HL-60 (cell line): ENCODE data around the gene SLC9A3.

Experiments
- GABPA ChIP-seq: IDR thresholded peaks from 2 replicates; pipeline ENCODE4 v1.6.1; 2012; ENCODE audit warnings: low read depth
- POLR2AphosphoS5 ChIP-seq: IDR thresholded peaks from 2 replicates; pipeline ENCODE4 v1.6.1; 2012; ENCODE audit warnings: low read depth
- TF ChIP-seq, protein P1 (sequence below): IDR thresholded peaks from one replicate; pipeline ENCODE4 v1.5.1; 2011; ENCODE audit warnings: low read length, control low read depth, inconsistent platforms; ENCODE audit not compliant: insufficient read depth
- TF ChIP-seq, protein P2 (sequence below): IDR thresholded peaks from 2 replicates; pipeline ENCODE4 v1.6.1; 2012; ENCODE audit warnings: low read depth; ENCODE audit not compliant: insufficient replicate concordance

DNA sequence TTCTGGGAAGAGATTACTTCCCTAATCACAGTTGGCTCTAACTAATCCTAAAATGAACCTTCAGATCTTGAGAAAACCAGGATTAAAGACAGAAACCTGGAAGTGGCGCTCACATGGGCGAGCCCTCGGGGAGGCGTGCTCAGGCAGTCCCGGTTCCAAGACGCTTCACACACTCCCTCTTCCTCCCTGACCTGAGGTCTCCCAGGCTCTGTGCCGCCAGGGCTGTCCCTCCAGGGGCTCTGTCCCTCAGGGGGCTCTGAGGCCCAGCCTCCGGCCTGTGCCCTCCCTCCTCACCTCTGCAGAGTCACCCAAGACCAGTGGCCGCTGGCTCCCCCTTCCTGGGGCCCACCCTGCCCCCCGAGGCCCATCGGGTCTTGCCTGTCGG, 10.2 kb downstream of the SLC9A3 start:
- TF ChIP-seq, protein P1, sequence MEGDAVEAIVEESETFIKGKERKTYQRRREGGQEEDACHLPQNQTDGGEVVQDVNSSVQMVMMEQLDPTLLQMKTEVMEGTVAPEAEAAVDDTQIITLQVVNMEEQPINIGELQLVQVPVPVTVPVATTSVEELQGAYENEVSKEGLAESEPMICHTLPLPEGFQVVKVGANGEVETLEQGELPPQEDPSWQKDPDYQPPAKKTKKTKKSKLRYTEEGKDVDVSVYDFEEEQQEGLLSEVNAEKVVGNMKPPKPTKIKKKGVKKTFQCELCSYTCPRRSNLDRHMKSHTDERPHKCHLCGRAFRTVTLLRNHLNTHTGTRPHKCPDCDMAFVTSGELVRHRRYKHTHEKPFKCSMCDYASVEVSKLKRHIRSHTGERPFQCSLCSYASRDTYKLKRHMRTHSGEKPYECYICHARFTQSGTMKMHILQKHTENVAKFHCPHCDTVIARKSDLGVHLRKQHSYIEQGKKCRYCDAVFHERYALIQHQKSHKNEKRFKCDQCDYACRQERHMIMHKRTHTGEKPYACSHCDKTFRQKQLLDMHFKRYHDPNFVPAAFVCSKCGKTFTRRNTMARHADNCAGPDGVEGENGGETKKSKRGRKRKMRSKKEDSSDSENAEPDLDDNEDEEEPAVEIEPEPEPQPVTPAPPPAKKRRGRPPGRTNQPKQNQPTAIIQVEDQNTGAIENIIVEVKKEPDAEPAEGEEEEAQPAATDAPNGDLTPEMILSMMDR = no peak
- TF ChIP-seq, protein P2, sequence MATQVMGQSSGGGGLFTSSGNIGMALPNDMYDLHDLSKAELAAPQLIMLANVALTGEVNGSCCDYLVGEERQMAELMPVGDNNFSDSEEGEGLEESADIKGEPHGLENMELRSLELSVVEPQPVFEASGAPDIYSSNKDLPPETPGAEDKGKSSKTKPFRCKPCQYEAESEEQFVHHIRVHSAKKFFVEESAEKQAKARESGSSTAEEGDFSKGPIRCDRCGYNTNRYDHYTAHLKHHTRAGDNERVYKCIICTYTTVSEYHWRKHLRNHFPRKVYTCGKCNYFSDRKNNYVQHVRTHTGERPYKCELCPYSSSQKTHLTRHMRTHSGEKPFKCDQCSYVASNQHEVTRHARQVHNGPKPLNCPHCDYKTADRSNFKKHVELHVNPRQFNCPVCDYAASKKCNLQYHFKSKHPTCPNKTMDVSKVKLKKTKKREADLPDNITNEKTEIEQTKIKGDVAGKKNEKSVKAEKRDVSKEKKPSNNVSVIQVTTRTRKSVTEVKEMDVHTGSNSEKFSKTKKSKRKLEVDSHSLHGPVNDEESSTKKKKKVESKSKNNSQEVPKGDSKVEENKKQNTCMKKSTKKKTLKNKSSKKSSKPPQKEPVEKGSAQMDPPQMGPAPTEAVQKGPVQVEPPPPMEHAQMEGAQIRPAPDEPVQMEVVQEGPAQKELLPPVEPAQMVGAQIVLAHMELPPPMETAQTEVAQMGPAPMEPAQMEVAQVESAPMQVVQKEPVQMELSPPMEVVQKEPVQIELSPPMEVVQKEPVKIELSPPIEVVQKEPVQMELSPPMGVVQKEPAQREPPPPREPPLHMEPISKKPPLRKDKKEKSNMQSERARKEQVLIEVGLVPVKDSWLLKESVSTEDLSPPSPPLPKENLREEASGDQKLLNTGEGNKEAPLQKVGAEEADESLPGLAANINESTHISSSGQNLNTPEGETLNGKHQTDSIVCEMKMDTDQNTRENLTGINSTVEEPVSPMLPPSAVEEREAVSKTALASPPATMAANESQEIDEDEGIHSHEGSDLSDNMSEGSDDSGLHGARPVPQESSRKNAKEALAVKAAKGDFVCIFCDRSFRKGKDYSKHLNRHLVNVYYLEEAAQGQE = no peak
- TF ChIP-seq POLR2AphosphoS5 (no peak), GABPA (no peak)
